ENCODE results near the gene ASXL1. TPM values are rescaled to one million over a fixed set of nuclear protein-coding genes. Genes with fewer than 3 reads are reported as not detected.
"Not testable (repeated sequence)": the region's sequence is repeated elsewhere in the genome, so short reads cannot be mapped to it uniquely, and the experiment has no call there.

ASXL1 gene
- total RNA-seq, 4 donors from 2014 or later, result 43.5 to 79.8 (median 58.4) TPM

DNA sequence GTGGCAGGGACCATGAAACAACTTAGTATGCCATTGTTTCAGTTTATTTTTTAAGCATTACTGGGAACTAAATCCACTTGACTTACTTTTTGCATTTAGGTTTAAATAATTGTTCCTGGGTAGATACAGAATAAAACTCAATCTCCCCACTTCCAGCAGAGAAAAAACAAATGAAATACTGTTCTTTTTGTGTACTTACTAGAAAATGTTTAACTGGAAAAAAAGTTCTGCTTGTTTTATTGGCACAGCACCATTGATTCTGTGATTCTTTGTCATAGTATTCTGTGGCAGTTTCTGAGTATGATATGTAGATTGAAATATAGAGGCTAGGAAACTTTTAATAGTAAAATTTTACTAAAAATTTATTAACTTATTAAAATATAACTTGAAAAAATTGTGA is 10.2 kb downstream of the ASXL1 start:
- TF ChIP-seq POLR2AphosphoS5 (IDR thresholded peaks at IDR 0.05), result no peak
- Histone ChIP-seq H3K4me1 (peaks cover 10 to 60% (median 35%) of the 10 kb centered on the region in 3 donors), H3K27ac (no peak overlapping the region), H3K27me3 (no peaks in the 10 kb centered on the region), H3K4me3 (no peak overlapping the region), H3K36me3 (peaks cover 0 to 42% of the 10 kb centered on the region in 2 donors), H3K9me3 (no peaks in the 10 kb centered on the region)
- no peak for ATAC-seq

DNA sequence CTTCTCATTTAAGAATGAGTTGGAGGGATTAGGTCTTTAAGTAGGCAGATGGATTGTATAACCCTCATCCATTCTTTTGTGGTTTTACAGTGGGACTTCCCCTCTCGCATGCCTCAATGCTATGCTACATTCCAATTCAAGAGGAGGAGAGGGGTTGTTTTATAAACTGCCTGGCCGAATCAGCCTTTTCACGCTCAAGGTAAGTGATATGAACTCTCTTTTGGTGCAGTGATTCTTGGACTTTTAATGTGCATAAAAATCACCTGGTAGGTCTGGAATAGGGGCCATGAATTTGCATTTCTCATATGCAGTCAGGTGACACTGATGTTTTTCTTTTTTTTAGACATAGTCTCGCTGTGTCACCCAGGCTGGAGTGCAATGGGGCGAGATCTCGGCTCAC is 10.8 kb downstream of the ASXL1 start:
- TF ChIP-seq EP300 (IDR thresholded peaks at IDR 0.05) (no peak), POLR2A (IDR thresholded peaks at IDR 0.05) (no peak), POLR2AphosphoS5 (IDR thresholded peaks at IDR 0.05) (no peak)
- TF ChIP-seq, protein P1, sequence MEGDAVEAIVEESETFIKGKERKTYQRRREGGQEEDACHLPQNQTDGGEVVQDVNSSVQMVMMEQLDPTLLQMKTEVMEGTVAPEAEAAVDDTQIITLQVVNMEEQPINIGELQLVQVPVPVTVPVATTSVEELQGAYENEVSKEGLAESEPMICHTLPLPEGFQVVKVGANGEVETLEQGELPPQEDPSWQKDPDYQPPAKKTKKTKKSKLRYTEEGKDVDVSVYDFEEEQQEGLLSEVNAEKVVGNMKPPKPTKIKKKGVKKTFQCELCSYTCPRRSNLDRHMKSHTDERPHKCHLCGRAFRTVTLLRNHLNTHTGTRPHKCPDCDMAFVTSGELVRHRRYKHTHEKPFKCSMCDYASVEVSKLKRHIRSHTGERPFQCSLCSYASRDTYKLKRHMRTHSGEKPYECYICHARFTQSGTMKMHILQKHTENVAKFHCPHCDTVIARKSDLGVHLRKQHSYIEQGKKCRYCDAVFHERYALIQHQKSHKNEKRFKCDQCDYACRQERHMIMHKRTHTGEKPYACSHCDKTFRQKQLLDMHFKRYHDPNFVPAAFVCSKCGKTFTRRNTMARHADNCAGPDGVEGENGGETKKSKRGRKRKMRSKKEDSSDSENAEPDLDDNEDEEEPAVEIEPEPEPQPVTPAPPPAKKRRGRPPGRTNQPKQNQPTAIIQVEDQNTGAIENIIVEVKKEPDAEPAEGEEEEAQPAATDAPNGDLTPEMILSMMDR (IDR thresholded peaks at IDR 0.05), result no peak
- WGBS, 2 donors (ENCODE audit: low coverage in 1 of 2), result 35 to 69% methylated on average over 3 to 6 of the region's 6 CpGs
- H3K4me1 ChIP-seq, result peaks cover 10 to 54% (median 33%) of the 10 kb centered on the region in 3 donors

DNA sequence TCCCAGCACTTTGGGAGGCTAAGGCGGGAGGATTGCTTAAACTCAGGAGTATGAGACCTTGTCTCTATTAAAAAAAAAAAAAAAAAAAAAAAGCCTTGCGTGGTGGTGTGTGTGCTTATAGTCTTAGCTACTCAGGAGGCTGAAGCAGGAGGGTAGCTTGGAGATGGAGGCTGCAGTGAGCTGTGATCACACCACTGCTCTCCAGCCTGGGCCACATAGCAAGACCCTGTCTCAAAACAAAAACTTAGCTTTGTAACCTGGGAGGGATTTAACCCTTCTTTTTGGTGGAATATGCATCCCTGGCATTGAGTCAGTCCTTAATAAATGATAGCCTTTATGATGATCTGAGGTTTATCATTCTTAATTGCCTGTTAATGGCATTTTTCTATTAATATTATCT is 12.8 kb downstream of the ASXL1 start:
- WGBS, 2 donors (ENCODE audit: low coverage in 1 of 2), result 86% methylated on average over 2 of the region's 2 CpGs; no CpG with 5 or more reads in 1 of the 2 donors
- H3K9me3 ChIP-seq, result no peaks in the 10 kb centered on the region
- no peaks in the 10 kb centered on the region for H3K27me3 ChIP-seq
- TF ChIP-seq POLR2A (IDR thresholded peaks at IDR 0.05), result no peak
- TF ChIP-seq, protein P1 (IDR thresholded peaks at IDR 0.05), result no peak
- TF ChIP-seq POLR2AphosphoS5 (IDR thresholded peaks at IDR 0.05), result no peak
- TF ChIP-seq EP300 (IDR thresholded peaks at IDR 0.05), result no peak
- no peak overlapping the region for H3K4me3 ChIP-seq
- ATAC-seq, result no peak
- peaks cover 0 to 61% of the 10 kb centered on the region in 2 donors for H3K36me3 ChIP-seq
- H3K4me1 ChIP-seq, result peaks cover 7 to 34% (median 16%) of the 10 kb centered on the region in 3 donors
- no peak overlapping the region for H3K27ac ChIP-seq

More for the DNA sequence above, 10.8 kb downstream of the ASXL1 start:
- ATAC-seq, result no peak
- H3K27me3 ChIP-seq, result no peaks in the 10 kb centered on the region
- H3K4me3 ChIP-seq, result no peak overlapping the region
- H3K36me3 ChIP-seq, result peaks cover 0 to 47% of the 10 kb centered on the region in 2 donors
- no peaks in the 10 kb centered on the region for H3K9me3 ChIP-seq
- H3K27ac ChIP-seq, result no peak overlapping the region

DNA sequence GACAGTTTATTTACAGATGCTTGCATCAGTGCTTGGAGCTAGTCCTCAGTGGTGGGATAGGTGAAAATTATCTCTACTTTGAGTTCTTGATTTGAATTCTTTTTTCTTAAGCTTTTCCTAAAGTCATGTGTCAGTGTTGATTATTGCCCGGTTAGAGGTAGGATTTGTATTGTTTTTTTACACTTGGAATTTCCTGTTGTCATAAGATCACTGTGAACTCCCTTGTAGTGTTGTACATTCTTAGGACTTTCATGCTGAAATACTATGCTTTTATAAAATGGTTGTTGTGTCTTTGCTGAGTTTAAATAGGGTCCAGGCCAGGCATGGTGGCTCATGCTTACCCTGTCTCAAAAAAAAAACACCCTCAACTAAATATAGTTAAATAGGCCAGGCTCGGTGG is 20.3 kb downstream of the ASXL1 start:
- Histone ChIP-seq H3K27me3 (no peaks in the 10 kb centered on the region), H3K36me3 (peaks cover 0 to 40% of the 10 kb centered on the region in 2 donors), H3K4me1 (peaks cover 0 to 3% (median 0%) of the 10 kb centered on the region in 3 donors), H3K4me3 (no peak overlapping the region), H3K27ac (no peak overlapping the region), H3K9me3 (no peaks in the 10 kb centered on the region)
- WGBS, 2 donors (ENCODE audit: low coverage in 1 of 2), result 77 to 78% methylated on average over 2 of the region's 2 CpGs
- TF ChIP-seq POLR2AphosphoS5 (IDR thresholded peaks at IDR 0.05) (no peak), EP300 (IDR thresholded peaks at IDR 0.05) (no peak), POLR2A (IDR thresholded peaks at IDR 0.05) (no peak)
- ATAC-seq, result no peak

DNA sequence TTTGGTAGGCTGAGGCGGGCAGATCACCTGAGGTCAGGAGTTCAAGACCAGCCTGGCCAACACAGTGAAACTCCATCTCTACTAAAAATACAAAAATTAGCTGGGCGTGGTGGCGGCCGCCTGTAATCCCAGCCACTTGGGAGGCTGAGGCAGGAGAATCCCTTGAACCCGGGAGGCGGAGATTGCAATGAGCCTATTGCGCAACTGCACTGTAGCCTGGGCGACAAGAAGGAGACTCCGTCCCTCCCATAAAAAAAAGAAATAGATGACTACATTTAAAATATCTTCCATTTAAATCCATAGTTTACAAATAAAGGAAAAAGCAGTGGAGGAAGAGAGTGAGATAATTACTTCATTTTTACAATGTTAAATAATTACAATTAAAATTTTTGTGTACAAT is 21.9 kb downstream of the ASXL1 start:
- H3K27me3 ChIP-seq, ATAC-seq, H3K27ac ChIP-seq, H3K9me3 ChIP-seq, H3K4me3 ChIP-seq: not testable (repeated sequence)
- WGBS, 2 donors (ENCODE audit: low coverage in 1 of 2), result 84 to 100% methylated on average over 1 to 9 of the region's 9 CpGs
- Histone ChIP-seq H3K36me3 (peaks cover 0 to 25% of the 10 kb centered on the region in 2 donors), H3K4me1 (peaks cover 1 to 13% (median 7%) of the 10 kb centered on the region in 3 donors)

DNA sequence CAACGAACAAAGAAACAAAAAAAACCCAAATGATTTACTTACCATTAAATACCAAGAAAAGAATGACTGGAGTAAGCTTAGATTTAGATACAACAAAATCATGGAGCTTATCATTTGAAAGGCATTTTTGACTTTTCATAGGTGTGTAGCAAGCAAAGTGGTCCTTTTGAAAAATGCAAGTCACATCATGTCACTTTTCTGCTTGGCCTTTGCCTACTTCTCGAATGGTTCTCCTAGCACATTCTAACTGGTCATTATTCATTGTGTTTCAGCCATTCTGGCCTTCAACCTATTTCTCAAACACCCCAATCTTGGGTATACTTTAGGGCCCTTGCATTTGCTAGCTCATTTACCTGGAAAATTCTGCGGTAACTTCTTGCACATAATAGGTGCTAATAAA is 22.6 kb downstream of the ASXL1 start:
- Histone ChIP-seq H3K36me3 (peaks cover 0 to 23% of the 10 kb centered on the region in 2 donors), H3K4me3 (no peak overlapping the region), H3K4me1 (peaks cover 6 to 20% (median 10%) of the 10 kb centered on the region in 3 donors), H3K27me3 (no peaks in the 10 kb centered on the region), H3K9me3 (no peaks in the 10 kb centered on the region), H3K27ac (no peak overlapping the region)
- 89 to 90% methylated on average over 3 of the region's 3 CpGs for WGBS, 2 donors (ENCODE audit: low coverage in 1 of 2)
- TF ChIP-seq POLR2A (IDR thresholded peaks at IDR 0.05), result no peak
- no peak for TF ChIP-seq EP300 (IDR thresholded peaks at IDR 0.05)
- TF ChIP-seq POLR2AphosphoS5 (IDR thresholded peaks at IDR 0.05), result no peak
- TF ChIP-seq, protein P1 (IDR thresholded peaks at IDR 0.05), result no peak
- ATAC-seq, result no peak

All from gastroesophageal sphincter (tissue), 4 donors.